GM12865 (cell line): ENCODE measurements around the gene NGF.

Source experiments
- DNase-seq: peaks from one replicate; pipeline ENCODE4 v3.0.0; 2010; ENCODE audit warnings: low read depth
- H3K4me3 ChIP-seq: 2 replicates; pipeline ENCODE4 v1.5.1; 2011; ENCODE audit warnings: mild to moderate bottlenecking, low read depth, low read length, control low read depth
- TF ChIP-seq, protein P1 (sequence below): IDR thresholded peaks from 2 replicates; pipeline ENCODE4 v1.5.1; 2011; ENCODE audit warnings: low read length, control low read depth, low read depth, inconsistent platforms; ENCODE audit not compliant: insufficient read depth; ENCODE audit errors: missing control alignments

NGF gene

DNA sequence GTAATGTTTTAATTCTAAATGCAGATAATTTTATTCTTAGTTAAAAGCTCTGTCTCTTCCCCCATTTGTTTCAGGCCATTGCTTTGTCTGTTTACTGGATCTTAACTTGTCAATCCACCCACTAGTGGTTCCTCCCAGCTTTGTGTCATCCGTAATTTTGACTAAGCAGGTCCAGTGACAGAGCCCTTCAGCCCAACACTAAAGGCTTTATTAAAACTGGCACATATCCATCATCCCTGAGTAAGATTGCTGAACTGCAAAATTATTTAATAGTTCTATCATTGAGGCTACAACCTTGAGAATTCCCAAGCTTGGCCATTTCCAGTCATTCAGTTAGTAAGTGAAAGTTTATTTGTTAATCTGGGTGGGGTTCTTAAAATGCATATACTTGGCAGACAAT, 96.7 kb downstream of the NGF start:
- no peak overlapping the region for H3K4me3 ChIP-seq
- DNase-seq, result no peak
- TF ChIP-seq, protein P1, sequence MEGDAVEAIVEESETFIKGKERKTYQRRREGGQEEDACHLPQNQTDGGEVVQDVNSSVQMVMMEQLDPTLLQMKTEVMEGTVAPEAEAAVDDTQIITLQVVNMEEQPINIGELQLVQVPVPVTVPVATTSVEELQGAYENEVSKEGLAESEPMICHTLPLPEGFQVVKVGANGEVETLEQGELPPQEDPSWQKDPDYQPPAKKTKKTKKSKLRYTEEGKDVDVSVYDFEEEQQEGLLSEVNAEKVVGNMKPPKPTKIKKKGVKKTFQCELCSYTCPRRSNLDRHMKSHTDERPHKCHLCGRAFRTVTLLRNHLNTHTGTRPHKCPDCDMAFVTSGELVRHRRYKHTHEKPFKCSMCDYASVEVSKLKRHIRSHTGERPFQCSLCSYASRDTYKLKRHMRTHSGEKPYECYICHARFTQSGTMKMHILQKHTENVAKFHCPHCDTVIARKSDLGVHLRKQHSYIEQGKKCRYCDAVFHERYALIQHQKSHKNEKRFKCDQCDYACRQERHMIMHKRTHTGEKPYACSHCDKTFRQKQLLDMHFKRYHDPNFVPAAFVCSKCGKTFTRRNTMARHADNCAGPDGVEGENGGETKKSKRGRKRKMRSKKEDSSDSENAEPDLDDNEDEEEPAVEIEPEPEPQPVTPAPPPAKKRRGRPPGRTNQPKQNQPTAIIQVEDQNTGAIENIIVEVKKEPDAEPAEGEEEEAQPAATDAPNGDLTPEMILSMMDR, result no peak

DNA sequence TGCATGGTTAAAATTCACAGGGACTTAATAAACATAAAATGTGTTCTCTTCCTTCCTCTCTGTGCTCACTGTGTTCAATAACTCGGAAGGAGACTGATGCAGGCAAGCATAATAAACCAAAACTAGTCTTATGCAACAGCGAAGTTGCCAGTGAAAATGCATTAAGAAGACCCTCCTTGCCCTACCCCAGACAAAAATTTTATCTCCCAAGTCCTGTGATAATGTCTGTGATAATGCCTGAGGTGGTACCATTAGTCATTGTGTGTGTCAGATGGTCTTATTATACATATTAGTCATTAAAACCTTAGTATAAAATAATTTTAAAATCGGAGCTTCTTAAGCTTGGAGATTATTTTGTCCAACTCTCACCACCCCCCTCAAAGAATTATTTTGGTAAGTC, 97.8 kb downstream of the NGF start:
- H3K4me3 ChIP-seq, result no peak overlapping the region
- no peak for DNase-seq
- TF ChIP-seq, protein P1, result no peak

DNA sequence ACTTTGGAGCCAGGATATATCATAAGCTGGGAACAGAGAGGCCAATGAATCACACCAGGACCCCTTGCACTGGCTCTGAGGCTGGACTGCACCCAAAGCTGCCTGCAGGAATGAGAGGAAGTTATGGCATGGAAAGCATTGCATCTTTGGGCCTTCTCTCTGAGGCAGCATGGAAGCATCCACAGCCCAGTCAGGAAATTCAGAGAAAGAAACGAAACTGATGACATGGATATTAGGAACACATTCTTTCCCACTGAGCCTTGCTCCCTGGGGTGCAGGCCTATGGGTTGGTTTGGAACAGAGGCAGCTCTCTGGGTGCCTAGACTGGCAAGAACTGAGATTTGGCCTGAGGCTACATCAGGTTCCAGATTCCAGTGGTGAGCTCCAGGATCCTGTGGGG, 98.6 kb downstream of the NGF start:
- no peak overlapping the region for H3K4me3 ChIP-seq
- no peak for DNase-seq
- TF ChIP-seq, protein P1, result no peak

DNA sequence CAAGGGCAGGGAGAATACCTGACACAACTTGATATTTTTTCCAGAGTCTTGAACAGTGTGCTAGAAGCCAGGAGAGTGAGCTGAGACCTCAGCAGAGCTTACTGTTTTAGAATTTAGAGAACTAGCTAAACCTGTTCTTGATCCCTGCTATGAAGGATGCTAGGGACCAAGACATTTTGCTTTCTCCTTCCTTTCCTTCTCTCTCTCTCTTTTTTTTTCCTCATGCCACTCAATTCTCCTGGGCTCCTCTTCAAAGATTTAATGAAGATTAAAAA, 99.0 kb downstream of the NGF start:
- DNase-seq, result no peak
- TF ChIP-seq, protein P1, result no peak
- H3K4me3 ChIP-seq, result no peak overlapping the region

DNA sequence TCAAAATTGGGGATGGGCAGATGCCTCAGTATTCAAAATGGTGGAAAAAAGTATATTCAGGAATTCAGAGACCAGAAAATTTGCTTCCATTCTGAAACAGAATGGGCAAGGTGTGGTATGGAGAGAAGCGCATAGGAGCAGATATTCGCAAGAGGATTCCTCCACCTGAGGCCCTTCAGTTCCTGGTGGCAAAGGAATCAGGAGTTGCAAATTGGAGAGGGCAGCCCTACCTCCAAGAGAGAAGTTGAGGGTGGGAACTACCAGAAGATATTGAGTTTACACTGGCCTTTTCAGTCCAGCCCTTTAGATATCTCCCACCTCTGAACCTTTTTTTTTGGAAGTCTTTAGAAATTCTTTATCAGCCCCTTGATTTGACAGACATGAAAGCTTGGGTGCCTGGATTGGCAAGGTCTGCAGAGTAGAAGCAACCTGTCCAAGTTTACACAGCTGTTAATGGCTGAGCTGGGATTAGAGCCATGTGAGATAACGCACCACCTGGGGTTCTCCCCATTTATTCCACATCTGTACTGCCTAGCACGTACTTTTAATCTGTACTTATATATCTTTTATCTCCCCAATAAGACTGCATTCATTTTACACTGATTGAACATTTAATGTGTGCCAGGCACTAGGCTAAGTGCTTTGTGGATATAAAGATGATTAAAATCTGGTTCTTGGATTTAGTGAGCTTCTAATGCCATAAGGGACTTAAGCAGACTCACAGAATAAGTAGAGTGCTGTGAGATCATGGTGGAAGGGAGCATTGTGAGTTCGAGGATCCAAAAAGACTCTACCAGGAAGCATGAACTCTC, 99.5 kb downstream of the NGF start:
- H3K4me3 ChIP-seq, result no peak overlapping the region
- TF ChIP-seq, protein P1, result no peak
- DNase-seq, result no peak

DNA sequence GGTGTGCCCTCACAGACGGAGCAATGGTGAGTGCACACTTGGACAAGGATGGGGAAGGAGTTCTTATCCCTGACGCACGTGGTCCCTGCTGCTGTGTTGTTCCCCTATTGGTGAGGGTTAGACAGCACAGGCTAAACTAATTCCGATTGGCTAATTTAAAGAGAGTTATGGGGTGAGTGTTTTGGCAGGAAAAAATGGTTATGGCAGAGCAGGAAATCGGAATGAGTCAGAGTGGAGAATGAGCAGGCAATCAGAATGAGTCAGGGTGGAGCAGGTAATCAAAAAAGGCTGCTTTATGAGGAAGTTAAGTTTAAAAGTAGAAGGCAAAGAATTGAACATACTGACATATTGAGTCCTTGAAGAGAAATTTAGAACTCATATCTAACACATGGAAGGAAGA, 100.5 kb downstream of the NGF start:
- TF ChIP-seq, protein P1, result no peak
- no peak overlapping the region for H3K4me3 ChIP-seq
- no peak for DNase-seq

DNA sequence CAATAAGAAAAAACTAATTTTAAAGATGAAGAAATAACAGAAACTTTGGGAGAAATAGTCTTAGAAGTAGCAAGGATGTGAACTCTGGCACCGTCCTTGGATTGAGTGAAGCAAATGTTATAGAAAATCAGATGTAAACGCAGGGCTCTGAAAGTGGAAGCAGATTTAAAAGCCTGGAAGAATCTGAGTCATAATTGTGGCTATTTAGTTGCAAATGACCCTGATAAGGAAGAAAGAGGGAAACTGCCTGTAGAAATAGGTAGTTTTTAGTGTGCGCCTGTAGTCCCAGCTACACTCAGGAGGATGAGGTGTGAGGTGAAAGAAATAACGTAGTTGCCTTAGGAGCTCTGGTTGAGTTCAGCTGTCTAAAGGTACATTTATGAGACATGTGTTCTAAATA, 101.0 kb downstream of the NGF start:
- no peak for DNase-seq
- H3K4me3 ChIP-seq, result no peak overlapping the region
- TF ChIP-seq, protein P1, result no peak
